HG03378 (cell line): ENCODE measurements around the gene CBLN1.
"Not testable (repeated sequence)": the region's sequence is repeated elsewhere in the genome, so short reads cannot be mapped to it uniquely, and the experiment has no call there.

Source experiments
- ATAC-seq: cut with Tn5 transposase; IDR thresholded peaks from one replicate; pipeline ENCODE4 v1.9.1; 2021; ENCODE audit warnings: mild to moderate bottlenecking, moderate library complexity; ENCODE audit not compliant: unreplicated experiment

Gene CBLN1

DNA sequence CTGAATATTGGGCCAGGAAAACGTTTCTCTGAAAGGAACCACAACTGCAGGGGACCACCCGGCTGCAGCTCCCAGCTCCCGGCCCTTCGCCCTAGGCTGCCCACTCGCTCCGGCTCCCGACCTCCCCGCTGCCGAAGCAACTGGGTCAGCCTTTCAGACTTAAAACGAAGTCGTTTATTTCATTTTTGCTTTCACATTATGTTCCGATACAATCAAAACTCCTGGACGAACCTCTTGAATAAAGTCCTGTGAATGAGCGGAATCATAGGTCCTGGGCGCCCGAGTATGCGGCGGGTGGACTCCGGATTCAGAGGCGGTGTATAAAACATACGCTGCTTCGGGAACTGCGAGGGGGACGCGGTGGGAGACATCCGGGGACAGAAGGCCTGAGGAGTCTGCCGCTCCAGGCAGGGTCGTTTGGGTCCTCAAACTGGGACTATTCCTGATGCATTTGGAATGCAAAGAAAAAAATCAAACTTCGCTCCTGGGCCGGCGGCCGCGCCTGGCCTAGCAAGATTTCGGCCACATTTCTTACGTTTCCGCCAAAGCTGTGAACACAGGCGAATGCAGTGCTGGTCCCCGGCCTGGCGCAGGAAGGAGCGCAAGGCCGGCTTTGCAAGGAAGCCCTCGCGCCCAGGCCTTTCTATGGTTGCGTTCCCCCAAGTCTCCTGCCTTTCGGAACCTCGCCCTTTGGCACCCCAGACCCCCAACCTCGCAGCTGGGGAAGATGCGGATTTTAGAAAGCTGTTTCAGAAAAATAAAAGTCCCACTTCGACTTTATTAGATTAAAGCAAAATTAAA, 3.7 kb downstream of the CBLN1 start:
- ATAC-seq = no peak

DNA sequence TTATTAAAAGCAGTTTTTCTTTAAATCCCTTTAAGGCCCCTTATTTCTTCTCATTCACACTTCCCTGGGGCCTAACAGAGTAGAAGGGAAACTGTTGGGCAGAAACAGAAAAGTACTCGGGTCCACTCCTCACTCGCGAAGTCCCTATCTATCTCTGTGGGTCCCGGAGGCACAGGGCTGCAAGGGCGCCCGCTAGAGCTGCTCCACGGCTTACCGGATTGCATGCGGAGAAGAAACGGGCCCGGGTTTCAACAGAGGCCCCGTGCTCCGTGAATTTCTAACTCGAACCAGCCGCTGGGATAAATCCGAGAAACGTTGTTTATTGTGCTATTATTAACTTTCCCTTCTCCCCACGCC, 4.3 kb downstream of the CBLN1 start:
- no peak for ATAC-seq

DNA sequence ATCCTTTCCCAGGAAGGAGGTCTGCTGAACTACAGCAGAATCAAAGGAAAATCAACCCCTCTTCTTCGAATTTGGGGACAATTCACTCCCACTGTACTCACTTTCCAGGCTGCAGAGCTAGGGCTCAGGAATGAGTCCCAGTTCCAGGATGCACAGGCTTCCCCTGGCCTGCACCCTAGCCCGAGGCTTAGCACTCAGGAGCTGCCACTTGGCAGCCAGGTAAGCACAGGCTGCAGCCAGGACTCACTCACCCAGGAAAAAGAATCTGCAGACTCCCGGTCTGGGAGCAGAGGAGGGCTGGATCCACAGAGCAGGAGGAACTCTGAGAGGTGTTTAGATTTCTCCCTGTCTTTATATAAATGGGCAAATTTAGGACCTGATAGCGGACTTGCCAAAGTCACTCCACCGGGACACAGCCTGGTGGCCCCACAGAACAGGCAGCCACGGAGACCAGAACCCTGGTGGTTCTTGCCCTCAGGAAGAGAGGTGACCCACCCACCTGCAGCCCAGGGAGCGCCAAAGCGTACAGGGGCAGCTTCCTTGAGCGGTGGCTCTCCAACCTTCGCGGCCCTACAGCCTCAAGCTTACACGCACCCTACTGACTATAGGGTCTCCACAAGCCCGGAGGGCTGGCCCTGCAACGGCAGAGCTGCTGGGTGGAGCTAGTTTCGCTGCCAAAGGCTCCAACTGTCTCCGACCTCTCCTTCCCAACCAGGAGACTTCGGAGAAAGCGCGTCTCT, 4.8 kb downstream of the CBLN1 start:
- ATAC-seq = no peak

DNA sequence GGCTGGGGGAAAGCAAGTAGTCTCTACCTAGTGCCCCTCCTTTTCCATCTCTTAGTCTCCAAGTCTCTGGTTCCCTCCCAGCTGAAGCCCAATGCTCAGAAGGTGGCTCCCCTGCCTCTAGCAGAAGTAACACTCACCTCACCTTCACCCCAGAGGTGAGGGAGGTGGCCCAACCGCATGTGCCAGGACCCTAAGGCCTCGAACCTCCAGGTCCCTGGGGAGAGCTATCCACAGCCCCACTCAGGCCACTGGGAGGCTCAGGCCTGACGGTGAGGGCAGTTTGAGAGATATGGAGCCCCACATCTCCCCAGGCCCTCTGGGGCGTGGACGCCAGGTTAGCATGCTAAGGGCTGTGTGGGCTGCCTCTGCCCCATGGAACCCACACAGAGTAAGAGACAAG, 5.8 kb downstream of the CBLN1 start:
- no peak for ATAC-seq

DNA sequence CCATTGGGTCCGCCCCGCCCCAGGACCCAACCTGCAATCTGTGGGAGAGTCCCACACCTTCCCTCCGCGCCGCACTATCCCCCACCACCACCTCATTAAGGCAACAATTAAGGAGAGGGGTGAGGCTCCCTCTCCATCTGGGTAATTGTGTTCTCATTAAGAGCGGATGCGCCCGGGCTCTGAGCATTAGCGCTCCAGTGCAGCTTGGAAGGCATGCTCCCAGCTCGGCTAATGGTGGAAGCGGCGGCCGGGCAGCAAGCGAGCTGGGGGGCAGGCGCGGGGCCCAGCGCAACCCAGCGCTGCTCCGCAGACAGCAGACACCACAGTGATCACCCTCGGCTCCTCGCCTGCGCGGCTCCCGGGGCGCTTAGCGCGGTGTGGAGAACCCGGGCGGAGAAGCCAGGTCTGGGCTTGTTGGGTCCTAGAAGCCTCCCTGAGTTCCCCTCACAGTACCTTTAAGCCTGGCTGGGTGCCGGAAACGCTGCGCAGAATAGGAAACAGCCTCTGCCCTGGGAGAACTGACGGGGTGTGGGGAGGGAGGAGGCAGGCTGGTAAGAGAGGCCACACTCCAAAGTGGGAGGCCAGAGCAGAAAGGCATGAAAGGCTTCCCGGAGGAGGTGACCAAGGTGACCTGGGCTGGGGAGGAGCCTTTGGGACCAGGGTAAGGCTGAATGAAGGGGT, 6.4 kb downstream of the CBLN1 start:
- no peak for ATAC-seq

DNA sequence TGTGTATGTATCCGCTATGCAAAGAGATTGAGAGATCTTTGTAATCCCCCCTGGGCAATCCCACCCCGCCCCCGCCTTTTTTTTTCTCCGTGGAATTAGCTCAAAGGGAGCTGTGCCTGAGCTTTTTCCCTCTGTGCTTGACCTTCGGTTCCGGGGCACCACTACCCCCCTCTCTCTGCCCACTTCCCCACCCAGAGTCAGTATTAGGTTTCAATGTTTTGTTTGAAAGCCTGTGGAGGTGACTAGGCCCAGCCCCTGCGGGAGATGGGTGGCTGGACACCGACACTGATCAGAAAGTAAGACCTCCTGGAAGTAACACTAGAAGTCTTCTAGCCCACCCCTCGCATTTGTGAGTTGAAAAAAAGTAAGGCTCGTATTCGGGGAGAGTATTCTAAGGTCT, 7.0 kb downstream of the CBLN1 start:
- ATAC-seq = no peak

DNA sequence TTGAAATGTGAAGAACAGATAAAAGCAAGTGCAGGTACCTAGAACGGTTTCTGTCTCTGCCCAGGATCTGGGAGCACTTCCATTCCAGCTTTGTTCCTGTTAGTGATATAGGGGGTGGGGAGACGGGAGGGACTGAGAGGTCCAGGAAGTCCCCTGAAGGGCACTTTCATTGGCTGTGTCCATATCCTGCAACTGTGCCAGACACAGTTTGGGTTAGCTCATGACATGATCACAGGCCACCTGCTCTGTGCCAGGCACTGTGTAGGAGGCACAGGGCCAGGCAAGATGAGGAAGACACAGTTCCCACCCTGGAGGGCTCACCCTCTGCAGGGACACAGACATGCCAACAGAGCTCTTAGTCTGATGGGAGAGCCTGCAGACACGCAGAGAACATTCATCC, 7.9 kb downstream of the CBLN1 start:
- no peak for ATAC-seq

DNA sequence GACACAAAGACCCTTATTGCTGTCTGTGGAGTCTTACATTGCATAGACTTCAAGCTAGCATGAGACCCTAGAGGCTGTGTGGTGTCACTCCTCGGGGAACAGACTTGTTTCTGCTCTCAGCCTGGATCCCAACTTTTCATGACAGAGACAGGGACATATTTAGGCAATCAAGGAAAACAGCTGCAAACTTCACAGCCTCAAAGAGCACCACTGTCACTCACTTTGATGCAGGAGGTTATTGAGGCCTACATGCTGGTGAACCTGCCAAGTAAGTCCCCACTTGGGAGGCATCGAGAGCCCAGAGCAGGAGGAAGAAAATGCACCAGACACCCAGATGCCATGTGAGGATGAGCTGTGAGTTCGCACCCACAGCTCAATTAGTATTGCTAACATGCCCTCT, 10.3 kb downstream of the CBLN1 start:
- ATAC-seq = no peak

DNA sequence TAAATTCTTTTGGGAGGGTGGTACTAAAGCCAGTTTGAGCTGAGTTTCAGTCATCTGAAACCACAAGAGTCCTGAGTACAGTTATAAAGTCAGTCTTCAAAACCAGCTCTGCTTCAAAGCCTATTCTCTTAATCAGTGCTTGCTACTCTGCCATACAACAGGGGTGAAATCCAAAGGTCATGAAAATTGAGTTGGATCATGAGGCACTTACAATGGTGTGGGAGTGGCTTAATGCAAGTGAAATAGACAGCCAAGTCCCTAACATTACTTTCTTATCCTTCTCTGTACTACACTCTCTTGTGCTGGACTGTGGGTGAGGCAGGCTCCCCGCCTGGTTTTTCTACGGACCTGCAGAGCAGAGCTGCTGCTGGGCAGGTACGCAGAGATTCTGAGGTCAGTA, 12.4 kb downstream of the CBLN1 start:
- no peak for ATAC-seq

DNA sequence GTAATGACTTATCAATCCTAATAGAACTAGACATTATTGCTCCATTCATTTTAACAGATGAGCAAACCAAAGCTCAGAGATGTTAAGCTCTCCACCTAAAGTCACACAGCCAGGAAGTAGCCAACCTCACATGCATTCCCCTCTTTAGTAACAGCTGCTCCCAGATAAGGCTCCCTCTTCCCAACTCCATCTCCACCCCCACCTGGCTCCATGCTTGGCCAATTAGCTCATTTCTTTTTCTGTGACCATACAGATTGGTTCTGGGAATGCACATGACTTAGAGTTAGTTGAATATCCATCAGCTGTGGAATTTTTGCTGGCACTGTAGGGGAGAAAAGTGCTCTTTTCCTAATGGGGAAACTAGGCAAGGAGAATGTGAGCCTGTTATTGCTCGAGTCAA, 13.0 kb downstream of the CBLN1 start:
- ATAC-seq = no peak

DNA sequence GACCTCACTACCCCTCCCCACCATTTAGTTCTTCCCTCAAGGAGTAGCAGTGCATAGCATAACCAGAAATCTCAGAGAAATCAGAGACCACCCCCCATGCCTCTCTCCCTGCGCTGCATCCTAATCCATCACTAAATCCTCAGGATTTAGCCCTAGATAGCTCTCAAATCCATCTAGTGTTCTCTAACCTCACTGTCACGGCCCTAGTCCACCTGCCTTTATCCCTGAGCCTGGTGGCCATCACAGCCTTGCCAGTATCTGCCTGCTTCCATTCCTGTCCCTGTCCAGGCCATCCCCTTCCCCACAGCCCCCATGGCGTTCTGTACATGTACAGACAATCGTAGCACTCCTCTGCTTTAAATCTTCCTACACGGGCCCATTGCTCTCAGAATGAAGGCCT, 19.1 kb downstream of the CBLN1 start:
- ATAC-seq = no peak

DNA sequence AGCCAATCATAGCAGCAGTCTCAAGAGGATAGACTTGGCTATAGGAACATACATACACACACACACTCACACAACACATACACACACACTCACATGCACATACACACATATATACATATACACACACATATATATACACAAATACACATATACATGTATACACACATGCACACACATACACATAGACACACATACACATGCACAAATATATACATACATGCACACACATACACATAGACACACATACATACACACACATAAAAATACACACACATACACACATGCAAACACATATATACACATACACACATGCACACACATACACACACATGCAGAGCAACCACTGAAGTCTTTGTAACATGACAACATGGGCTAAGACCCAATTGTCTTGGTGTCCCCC, 19.7 kb downstream of the CBLN1 start:
- ATAC-seq = no peak

DNA sequence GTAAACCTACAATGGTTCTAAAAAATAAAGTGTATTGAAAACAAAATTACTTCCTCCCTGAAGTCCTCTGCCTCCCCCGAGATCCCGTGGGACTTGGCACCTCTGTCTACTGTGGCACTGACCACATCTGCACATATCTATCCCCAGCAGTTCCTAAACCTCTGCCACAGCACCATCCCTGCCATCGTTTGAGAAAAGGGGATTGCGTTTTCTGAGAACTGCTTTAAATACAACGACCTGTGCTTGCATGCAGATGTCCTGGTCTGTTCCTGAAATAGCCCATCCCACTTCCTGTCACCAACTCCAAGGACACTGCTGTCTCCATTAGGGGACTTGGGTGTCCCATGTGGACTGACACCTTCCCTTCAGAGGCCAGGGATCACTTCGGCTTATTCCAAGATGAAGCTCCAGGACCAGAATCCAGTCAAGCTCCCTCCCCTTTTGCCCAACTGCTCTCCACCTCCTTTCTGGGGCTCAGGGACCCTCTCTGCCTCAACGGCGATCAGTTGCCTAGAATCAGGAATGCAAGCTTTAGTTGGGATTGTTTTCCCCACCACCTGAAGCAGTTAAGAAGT, 20.6 kb downstream of the CBLN1 start:
- no peak for ATAC-seq

DNA sequence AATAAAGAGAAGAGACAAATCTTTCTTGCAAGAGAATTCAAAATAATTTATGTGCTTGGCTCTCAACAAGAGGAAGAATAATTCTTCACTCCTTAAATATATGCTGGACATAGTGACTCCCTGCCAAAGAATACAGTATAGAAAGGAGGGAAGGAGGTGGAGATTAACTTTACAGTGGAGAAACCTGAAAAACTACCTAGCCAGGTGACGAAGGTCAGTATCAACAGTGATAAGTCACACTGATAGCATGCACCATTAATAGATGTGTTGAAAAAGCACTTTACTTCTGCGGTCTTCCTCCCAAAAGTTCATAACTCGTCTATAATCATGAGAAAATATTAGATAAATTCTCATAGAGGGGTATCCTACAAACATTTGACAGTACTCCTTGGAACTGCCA, 21.4 kb downstream of the CBLN1 start:
- no peak for ATAC-seq

DNA sequence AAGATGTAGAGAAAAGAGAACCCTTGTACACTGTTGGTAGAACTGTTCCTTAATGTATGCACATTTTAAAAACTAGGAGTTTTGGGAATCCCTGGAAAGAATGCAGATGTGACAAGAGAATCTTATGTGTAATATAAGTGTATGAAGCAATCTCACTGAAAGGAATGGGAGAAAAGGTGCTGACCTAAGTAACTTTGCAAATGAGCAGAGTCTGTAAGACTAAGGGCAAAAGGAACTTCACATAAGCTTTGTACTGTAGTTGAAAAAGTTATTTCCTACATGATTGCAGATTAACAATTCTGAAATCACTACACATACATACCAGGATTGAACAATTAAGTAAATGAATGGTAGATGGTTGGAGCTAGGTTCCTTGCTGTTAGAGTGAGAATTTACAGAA, 22.3 kb downstream of the CBLN1 start:
- ATAC-seq = no peak

DNA sequence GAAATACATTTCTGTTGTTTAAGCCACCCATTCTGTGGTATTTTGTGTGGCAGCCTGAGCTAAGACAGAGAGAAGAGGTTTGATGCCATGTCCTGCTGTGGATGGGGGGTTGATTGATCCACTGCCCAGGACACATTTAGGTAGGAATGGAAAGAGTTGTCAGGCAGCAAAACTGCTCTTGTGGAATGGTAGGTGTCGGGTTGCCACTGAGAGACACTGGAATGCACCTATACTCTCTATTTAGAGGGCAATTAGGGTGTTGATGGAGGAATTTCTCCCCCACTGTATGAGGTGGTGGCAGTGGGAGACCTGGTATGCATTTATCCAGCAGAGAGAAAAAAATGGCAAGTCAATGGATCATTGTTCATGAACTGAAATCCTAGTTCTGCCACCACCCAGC, 30.9 kb downstream of the CBLN1 start:
- ATAC-seq = no peak

DNA sequence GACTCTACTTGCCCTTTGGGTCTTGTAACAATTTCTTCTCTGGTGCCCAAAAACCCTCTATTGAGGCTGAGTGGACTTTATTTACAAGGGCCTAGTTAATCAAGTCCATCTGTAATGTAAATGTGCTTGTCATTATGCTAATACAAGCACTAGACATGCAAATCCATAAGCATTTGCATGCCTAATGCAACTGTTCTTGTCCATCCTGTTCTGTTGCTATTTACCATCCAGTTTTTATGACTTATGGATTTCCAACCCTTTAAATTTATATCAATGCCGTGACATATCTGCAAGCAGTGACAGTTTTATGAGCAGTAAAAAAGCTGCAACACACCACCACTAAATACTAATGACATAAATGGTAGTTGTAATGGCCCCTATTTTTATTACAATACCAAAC, 33.4 kb downstream of the CBLN1 start:
- no peak for ATAC-seq

DNA sequence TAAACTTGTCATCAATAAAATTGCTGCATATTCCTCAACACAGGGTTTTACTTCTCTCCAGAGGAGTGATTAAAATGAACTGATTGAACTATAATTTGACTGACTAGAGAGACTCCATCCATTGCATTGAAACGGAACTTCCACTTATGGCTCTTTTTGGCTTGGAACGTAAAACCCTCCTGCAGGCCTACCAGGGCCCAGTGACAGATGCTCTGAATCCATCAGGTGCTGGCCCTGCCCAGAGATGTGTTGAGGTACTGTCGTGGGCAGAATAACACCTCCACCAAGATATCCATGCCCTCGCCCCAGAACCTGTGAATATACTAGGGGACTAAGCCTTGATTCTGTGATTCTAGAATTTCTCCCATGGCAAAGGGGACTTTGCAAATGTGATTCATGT, 45.4 kb downstream of the CBLN1 start:
- no peak for ATAC-seq

DNA sequence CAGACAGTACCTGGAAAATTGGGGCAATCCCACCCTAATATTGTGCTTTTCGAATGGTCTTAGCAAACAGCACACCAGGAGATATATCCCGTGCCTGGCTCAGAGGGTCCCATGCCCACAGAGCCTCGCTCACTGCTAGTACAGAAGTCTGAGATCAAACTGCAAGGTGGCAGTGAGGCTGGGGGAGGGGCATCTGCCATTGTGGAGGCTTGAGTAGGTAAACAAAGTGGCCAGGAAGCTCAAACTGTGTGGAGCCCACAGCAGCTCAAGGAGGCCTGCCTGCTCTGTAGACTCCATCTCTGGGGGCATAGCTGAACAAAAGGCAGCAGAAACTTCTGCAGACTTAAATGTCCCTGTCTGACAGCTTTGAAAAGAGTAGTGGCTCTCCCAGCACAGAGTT, 53.3 kb downstream of the CBLN1 start:
- not testable (repeated sequence) for ATAC-seq
